ENCODE data around the gene NFKBIZ.
A peak's percentile ranks its signal among the peaks of the same experiment; 100 is the strongest.

The NFKBIZ gene

DNA sequence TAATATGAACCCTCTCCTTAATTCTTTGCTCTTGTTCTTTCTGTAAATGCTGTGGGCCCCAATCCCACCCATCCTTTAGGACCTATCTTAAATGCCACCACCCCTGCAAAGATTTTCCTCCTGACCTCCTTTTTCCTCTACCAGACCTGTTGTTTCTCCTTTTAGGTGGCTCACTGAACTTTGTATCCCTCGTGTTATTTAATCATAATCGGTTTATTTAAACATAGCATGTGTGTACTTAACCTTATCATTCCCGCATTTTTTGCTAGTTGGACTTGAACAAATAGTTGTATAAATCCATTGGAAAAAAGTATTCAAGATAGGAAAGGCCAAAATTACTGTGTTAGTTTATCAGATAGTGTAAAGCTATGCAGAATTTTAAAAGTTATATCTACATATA, 988 bp upstream of the NFKBIZ start:
- DNase-seq (ENCODE audit: low read depth, low spot score): no peak
- in situ Hi-C loops (cut with HindIII; ENCODE audit: low sequenced_read_pairs): no loop called here
- no peak overlapping the region for H3K4me3 ChIP-seq (ENCODE audit: low read depth, low read length)
- TF ChIP-seq CTCF (IDR thresholded peaks at IDR 0.05; ENCODE audit: low read depth, low read length): no peak

- no peak for DNase-seq (ENCODE audit: low read depth, low spot score)
- TF ChIP-seq CTCF (IDR thresholded peaks at IDR 0.05; ENCODE audit: low read depth, low read length): no peak
- in situ Hi-C loops (cut with HindIII; ENCODE audit: low sequenced_read_pairs): no loop called here
- peak overlapping the region; percentile 75 for H3K4me3 ChIP-seq (ENCODE audit: low read depth, low read length)
Observed at GRCh38 chr3:101849714-101850245, 466 bp downstream of the NFKBIZ start.

GRCh38 chr3:101850246-101851051, 1.1 kb downstream of the NFKBIZ start:
- peak; percentile 80 for DNase-seq (ENCODE audit: low read depth, low spot score)
- H3K4me3 ChIP-seq (ENCODE audit: low read depth, low read length): peak overlapping the region; percentile 75
- no peak for TF ChIP-seq CTCF (IDR thresholded peaks at IDR 0.05; ENCODE audit: low read depth, low read length)
- in situ Hi-C loops (cut with HindIII; ENCODE audit: low sequenced_read_pairs): no loop called here

DNA sequence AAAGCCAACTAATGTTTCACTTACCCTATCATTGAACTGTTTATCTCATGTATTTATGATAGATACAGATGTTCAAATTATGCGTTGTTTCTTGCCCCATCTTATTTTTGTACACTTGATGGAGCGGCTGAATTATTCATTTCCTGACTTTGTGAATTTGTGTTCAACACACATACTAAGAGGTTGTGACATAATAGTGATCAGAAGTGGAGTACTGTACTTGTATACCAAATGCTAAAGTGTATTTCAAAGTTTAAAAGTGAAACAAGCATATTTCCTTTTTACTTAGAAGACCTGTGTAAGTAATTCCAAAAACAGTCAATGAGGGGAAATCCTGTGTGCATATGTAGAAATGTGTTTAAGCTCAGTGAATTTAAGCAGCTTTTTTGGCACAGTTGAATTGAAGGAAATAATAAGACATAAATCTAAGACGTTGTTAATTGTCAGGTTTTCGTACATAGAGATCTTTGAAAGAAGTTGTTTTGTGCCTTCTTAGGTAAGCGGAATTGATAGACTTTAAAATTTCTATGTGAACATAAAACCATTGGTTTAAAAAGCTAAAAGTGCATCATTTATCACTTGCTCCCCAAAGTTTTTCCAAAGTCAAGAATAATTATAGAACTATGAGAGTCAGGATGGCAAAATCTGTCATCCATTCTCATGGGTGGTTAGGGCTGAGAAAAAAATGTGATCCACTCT, 1.9 kb downstream of the NFKBIZ start:
- TF ChIP-seq CTCF (IDR thresholded peaks at IDR 0.05; ENCODE audit: low read depth, low read length): no peak
- in situ Hi-C loops (cut with HindIII; ENCODE audit: low sequenced_read_pairs): no loop called here
- no peak for DNase-seq (ENCODE audit: low read depth, low spot score)
- peak overlapping the region; percentile 75 for H3K4me3 ChIP-seq (ENCODE audit: low read depth, low read length)

DNA sequence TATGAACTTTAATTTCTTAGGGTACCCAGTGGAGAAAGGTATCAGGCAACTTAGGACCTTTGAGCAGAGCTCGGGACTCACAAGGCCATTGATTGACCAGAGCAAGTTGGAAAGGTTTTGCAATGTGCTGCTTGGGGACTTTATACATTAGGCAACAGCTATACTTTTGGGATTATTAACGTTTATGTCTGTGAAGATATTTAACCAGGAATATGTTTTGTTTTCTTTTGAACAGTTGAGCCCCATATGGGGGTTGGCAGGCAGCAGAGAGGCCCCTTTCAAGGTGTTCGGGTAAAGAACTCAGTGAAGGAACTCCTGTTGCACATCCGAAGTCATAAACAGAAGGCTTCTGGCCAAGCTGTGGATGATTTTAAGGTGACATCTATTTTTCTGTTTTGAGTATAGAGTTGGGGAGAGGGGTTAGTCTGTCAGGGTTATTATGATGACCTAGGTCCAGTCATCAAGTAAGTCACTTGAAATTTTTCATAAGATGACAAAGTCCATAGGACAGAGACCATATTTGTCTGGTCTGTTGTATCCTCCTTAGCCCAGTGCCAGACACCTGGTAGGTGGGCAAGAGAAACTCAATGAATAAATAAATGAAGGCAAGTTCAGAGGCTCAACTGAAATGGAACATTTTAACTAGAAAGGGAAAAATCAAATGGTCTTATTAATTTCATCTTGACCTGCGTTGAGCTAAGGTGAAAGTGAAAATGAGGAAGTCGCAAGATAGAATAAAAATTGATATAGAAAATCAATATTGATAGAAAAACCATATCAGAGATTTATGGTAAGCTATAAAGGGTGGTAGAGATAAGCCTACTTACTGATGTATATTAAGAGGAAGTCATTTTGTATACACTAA, 2.8 kb downstream of the NFKBIZ start:
- no peak for DNase-seq (ENCODE audit: low read depth, low spot score)
- H3K4me3 ChIP-seq (ENCODE audit: low read depth, low read length): peak overlapping the region; percentile 75
- in situ Hi-C loops (cut with HindIII; ENCODE audit: low sequenced_read_pairs): no loop called here
- no peak for TF ChIP-seq CTCF (IDR thresholded peaks at IDR 0.05; ENCODE audit: low read depth, low read length)
